GM12878 (cell line): ENCODE measurements around the gene AQP7. TPM values are rescaled to one million over a fixed set of nuclear protein-coding genes. Genes with fewer than 3 reads are reported as not detected.

Experiments used
- BRCA1 ChIP-seq: IDR thresholded peaks from 2 replicates; pipeline ENCODE4 v1.6.1; 2011; ENCODE audit warnings: low read depth, low read length, improper control_type of control experiment
- FOS ChIP-seq: IDR thresholded peaks from 3 replicates; pipeline ENCODE4 v1.6.1; 2011; ENCODE audit warnings: borderline replicate concordance; ENCODE audit not compliant: insufficient read length; ENCODE audit errors: extremely low read depth
- HDAC6 ChIP-seq: fragments of 200-600 bp; sonication (generic); IDR thresholded peaks from one replicate; pipeline ENCODE4 v1.8.0; 2017; ENCODE audit warnings: antibody characterized with exemption; ENCODE audit not compliant: unreplicated experiment
- POLR2A ChIP-seq: IDR thresholded peaks from 2 replicates; pipeline ENCODE4 v1.6.1; 2011; ENCODE audit warnings: low read depth, mild to moderate bottlenecking, low read length
- YY1 ChIP-seq: IDR thresholded peaks from 2 replicates; pipeline ENCODE4 v1.6.1; 2011; ENCODE audit warnings: low read depth, mild to moderate bottlenecking, low read length
- polyA plus RNA-seq, 11 experiments: library from polyadenylated mRNA; depleted of rRNA in 4 of 11; unstranded in 6 of 11; stranded (reverse) in 5 of 11; fragments of >200 nt; fragmentation: Nextera tagmentation in 4 of 11; fragmentation: Illumina TruSeq in 1 of 11; extraction: Ambion mirVana in 4 of 11; extraction: Trizol in 1 of 11; gene quantifications; 1 replicate in 1 of 11; 2 replicates in 10 of 11; pipeline versions ENCODE4 v1.2.1 to v1.2.3, GENCODE V29; 2011 to 2016; ENCODE audit warnings: inconsistent platforms in 2 of 11, missing spikeins in 2 of 11, low read depth in 1 of 11
- total RNA-seq, 4 experiments: library from RNA; depleted of rRNA in 3 of 4; stranded (reverse); fragments of >200 nt in 3 of 4; fragmentation: Illumina TruSeq in 1 of 4; extraction: Trizol in 1 of 4; gene quantifications; 2 replicates each; pipeline versions ENCODE4 v1.2.1 to v1.2.3, GENCODE V29; 2013 to 2021
- TF ChIP-seq, protein P1 (sequence below): fragments of 450-650 bp; IDR thresholded peaks from 2 replicates; pipeline ENCODE4 v1.6.1; 2017; ENCODE audit warnings: mild to moderate bottlenecking, moderate library complexity
- TF ChIP-seq, protein P2 (sequence below): fragments of 450-650 bp; formaldehyde crosslinking; IDR thresholded peaks from 2 replicates; pipeline ENCODE4 v1.4.0; 2020; ENCODE audit warnings: mild to moderate bottlenecking, moderate library complexity

AQP7 gene
- total and polyA plus RNA-seq, 10 of the 15 experiments (the other 5 are each of a cell fraction or from before 2014, with no cell fraction given) = 0.04 to 0.18 (median 0.04) TPM; not detected in 7

DNA sequence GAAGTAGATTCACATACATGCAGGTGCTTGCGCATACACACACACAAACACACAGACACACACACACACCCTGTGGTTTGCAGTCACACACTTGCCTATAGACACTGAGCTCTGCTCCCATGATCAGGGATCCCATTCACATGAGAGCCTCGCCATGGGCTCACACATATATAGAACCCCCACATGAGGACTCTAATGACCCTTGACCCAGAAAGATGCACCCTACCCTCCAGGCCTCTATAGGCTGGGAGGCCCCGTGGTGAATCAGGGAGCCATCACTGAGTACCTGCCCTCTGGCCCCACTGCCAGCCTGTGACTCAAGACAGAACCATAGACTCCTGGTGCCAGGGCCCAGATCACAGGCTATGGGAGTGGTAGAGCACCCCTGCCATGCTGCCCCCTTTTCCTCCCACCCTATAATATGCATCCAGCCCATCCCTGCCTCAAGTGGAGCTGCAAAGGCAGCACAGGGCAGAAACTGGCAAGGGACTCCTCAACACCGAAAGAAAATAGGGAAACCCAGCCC, 48.3 kb upstream of the AQP7 start (continued):
- TF ChIP-seq BRCA1 (no peak), HDAC6 (no peak), YY1 (no peak), FOS (no peak), POLR2A (no peak)
- TF ChIP-seq, protein P1, sequence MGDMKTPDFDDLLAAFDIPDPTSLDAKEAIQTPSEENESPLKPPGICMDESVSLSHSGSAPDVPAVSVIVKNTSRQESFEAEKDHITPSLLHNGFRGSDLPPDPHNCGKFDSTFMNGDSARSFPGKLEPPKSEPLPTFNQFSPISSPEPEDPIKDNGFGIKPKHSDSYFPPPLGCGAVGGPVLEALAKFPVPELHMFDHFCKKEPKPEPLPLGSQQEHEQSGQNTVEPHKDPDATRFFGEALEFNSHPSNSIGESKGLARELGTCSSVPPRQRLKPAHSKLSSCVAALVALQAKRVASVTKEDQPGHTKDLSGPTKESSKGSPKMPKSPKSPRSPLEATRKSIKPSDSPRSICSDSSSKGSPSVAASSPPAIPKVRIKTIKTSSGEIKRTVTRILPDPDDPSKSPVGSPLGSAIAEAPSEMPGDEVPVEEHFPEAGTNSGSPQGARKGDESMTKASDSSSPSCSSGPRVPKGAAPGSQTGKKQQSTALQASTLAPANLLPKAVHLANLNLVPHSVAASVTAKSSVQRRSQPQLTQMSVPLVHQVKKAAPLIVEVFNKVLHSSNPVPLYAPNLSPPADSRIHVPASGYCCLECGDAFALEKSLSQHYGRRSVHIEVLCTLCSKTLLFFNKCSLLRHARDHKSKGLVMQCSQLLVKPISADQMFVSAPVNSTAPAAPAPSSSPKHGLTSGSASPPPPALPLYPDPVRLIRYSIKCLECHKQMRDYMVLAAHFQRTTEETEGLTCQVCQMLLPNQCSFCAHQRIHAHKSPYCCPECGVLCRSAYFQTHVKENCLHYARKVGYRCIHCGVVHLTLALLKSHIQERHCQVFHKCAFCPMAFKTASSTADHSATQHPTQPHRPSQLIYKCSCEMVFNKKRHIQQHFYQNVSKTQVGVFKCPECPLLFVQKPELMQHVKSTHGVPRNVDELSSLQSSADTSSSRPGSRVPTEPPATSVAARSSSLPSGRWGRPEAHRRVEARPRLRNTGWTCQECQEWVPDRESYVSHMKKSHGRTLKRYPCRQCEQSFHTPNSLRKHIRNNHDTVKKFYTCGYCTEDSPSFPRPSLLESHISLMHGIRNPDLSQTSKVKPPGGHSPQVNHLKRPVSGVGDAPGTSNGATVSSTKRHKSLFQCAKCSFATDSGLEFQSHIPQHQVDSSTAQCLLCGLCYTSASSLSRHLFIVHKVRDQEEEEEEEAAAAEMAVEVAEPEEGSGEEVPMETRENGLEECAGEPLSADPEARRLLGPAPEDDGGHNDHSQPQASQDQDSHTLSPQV = no peak
- TF ChIP-seq, protein P2, sequence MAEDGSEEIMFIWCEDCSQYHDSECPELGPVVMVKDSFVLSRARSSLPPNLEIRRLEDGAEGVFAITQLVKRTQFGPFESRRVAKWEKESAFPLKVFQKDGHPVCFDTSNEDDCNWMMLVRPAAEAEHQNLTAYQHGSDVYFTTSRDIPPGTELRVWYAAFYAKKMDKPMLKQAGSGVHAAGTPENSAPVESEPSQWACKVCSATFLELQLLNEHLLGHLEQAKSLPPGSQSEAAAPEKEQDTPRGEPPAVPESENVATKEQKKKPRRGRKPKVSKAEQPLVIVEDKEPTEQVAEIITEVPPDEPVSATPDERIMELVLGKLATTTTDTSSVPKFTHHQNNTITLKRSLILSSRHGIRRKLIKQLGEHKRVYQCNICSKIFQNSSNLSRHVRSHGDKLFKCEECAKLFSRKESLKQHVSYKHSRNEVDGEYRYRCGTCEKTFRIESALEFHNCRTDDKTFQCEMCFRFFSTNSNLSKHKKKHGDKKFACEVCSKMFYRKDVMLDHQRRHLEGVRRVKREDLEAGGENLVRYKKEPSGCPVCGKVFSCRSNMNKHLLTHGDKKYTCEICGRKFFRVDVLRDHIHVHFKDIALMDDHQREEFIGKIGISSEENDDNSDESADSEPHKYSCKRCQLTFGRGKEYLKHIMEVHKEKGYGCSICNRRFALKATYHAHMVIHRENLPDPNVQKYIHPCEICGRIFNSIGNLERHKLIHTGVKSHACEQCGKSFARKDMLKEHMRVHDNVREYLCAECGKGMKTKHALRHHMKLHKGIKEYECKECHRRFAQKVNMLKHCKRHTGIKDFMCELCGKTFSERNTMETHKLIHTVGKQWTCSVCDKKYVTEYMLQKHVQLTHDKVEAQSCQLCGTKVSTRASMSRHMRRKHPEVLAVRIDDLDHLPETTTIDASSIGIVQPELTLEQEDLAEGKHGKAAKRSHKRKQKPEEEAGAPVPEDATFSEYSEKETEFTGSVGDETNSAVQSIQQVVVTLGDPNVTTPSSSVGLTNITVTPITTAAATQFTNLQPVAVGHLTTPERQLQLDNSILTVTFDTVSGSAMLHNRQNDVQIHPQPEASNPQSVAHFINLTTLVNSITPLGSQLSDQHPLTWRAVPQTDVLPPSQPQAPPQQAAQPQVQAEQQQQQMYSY (CRISPR knock-in tag) = no peak
